CD4-positive, alpha-beta T cell treated with Interleukin-17A for 4 hours (primary cell): ENCODE results near the gene ACADM.
"Not testable (repeated sequence)": the region's sequence is repeated elsewhere in the genome, so short reads cannot be mapped to it uniquely, and the experiment has no call there.

Source experiments
- DNase-seq: peaks from one replicate; pipeline ENCODE4 v3.0.0-alpha.2; 2020; ENCODE audit warnings: mixed read lengths

ACADM gene

GRCh38 chr1:75724472-75725022, at the start of gene ACADM:
ACADM (plus strand) TSS chr1:75724709; CDS start chr1:75724788, 79 bp downstream.
- DNase-seq = peak; percentile 87

DNA sequence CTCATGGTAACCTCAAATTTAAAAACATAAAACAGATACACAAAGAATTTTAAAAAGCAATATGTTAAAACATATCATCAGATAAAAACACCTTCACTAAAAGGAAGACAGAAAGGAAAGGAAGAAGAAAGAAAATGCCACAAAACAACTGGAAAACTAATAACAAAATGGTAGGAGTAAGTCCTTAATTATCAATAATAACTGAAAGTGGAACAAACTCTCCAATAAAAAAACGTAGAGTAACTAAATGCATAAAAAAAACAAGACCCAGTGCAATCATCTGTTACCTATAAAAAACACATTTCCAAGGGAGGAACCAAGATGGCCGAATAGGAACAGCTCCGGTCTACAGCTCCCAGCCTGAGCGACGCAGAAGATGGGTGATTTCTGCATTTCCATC, 47.1 kb upstream of the ACADM start:
- no peak for DNase-seq

GRCh38 chr1:75677964-75678363, 46.5 kb upstream of the ACADM start:
- not testable (repeated sequence) for DNase-seq

DNA sequence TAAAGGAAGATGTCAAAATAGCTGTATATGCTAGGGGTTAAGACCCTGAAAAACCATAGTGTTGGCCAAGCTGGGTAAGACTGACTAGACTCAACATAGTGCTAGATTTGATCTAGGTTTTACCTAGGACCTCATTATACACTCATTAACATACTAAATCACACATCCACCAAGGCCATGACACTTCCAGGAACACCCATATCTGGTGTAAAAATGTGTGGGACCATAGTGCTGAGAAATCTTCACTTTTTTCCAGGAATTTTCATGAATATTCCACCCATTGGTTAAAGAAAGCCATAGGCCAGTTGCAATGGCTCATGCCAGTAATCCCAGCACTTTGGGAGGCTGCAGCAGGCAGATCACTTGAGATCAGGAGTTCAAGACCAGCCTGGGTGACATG, 34.0 kb upstream of the ACADM start:
- DNase-seq = no peak

- DNase-seq = no peak
Observed at GRCh38 chr1:75693551-75693950, 31.0 kb upstream of the ACADM start.

- no peak for DNase-seq
Observed at GRCh38 chr1:75696000-75696399, 28.5 kb upstream of the ACADM start.

GRCh38 chr1:75707191-75707590, 17.3 kb upstream of the ACADM start:
- no peak for DNase-seq

DNA sequence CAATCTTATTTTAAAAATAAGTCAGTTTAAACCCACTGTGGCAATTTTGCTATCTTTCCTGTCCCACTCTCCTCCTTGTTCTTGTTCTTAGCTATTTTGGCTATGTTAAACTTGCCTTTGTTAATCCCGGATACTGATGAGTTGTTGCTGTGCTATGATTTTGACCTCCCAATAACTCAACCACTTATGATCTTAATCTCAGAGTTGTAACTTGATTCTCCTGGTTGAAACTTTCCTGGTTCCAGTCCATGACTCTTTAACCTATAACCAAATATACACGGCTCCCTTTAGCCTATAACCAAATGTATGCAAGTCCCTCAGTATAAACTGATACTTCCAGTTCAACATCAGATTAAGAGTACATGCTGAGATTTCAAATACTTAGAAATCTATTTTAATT, 15.6 kb upstream of the ACADM start:
- no peak for DNase-seq

DNA sequence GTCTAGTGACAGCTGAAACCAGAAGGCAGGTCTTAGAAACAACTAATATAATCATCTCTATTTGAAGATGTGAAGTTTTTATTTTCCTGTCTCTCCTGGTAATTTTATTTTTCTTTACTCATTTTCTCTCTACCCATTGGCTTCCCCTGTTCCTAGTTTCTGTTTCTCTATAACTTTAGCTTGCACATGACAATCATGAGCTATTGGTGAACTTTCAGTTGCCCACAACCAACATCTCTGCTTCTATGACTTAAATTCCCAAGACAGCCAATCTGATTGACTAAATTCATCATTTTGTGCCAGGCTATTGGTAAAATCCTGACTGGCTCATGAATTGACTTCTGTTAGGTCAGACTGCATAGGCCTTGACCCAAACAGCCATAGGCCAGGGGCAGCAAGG, 13.7 kb upstream of the ACADM start:
- no peak for DNase-seq

GRCh38 chr1:75711846-75712245, 12.7 kb upstream of the ACADM start:
- DNase-seq = no peak

GRCh38 chr1:75712306-75712705, 12.2 kb upstream of the ACADM start:
- DNase-seq = no peak

DNA sequence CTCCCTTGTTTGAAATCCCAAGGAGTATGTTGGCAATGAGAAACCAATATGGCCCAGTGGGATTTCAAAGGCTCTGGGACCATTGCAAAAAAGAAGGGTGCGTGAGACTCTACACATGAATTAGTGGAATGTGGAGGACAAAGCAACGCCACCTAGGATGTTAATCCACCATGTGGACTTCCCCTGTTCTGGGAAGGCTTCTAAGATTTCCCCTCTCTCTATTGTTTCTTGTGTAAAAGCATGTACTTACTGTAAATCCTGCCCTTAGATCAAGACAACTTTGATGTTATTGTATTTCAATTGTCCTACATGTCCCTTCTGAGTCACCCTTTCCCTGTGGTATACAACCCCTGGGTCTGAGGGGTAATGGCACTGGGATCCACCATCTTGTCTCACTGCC, 4.7 kb upstream of the ACADM start:
- DNase-seq = no peak

DNA sequence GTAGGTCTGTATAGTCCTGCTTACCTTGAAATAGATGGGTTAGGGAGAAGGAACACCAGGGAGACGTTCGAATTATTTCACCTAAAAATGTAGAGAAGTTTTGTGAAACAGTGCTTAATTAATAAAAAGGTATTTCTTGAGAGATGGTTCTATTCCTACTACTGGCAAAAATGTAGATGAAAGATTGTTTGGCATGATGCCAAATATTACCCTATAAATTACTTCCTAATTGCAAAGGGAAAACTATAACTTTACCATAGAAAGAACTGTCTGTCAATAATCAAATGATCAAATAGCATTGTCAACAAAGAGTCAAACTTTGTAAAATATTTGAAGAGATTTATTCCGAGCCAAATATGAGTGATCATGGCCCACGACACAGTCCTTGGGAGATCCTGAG, 4.2 kb upstream of the ACADM start:
- no peak for DNase-seq

DNA sequence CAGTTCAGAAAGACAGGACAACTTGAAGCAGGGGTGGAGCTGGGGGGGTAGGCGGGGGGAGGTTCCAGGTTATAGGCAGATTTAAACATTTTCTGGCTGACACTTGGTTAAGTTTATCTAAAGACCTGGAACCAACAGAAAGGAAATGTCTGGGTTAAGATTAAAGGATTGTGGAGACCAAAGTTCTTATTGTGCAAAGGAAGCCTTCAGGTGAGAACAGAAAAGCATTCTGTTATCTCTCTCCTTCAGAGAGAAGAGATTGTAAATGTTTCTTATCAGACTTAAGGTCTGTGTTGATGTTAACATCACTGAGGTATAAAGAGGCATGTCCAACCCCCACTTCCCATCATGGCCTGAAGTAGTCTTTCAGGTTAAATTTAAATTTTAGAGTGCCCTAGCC, 3.7 kb upstream of the ACADM start:
- no peak for DNase-seq

GRCh38 chr1:75722246-75722645, 2.3 kb upstream of the ACADM start:
- DNase-seq = not testable (repeated sequence)

- no peak for DNase-seq
Observed at GRCh38 chr1:75722966-75723365, 1.5 kb upstream of the ACADM start.

DNA sequence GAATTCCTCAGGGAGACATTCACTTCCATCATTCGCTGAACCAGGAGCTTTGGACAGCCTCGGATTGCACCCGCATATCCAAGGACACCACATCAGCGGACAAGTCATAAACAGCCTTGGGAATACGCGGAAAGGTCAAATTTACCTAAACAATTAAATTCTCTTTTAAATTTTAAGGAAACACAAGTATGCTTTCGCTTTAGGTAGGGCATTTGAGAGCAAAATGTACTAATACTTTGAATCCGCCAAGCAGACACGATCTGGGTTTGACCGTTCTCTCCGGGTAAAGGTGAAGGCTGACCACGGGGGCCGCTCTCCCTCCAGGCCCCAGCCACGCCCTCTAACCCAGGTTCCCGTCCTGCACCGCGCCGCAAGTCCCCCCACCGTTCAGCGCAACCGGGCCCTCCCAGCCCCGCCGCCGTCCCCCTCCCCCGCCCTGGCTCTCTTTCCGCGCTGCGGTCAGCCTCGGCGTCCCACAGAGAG, 479 bp upstream of the ACADM start:
- DNase-seq = peak; percentile 78

GRCh38 chr1:75725266-75725665, 757 bp downstream of the ACADM start:
- DNase-seq = no peak

DNA sequence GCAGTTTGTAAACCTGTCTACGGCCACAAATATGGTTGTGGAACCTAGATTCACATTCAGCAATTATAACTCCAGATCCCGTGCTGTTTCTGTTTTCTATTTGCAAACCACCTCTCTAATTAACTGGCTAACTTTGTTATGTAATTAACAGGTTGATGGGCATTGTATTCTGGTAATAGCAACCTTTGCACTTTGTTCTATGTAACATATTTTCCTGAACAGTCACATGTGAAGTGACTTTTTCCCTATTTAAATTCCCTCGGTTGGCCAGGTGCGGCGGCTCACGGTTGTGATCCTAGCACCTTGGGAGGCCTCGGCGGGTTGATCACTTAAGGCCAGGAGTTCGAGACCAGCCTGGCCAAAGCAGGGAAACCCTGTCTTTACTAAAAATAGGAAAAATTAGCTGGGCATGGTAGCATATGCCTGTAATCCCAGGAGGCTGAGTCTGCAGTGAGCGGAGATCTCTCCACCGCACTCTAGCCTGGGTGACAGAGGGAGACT, 1.4 kb downstream of the ACADM start:
- DNase-seq = no peak

GRCh38 chr1:75727571-75727970, 3.1 kb downstream of the ACADM start:
- no peak for DNase-seq

DNA sequence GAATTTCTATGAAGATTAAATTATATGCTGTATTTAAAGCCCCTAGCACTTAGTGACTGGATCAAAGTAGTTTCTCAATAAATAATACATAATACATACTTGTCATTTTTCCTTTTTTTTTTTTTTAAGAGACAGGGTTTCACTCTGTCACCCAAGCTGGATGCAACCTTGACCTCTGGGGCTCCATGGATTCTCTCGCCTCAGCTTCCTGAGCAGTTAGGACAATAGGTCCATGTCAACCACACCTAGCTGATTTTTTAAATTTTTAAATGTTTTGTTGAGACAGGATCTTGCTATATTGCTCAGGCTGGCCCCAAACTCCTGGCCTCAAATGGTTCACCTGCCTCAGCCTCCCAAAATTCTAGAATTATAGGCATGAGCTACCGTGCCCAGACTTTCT, 5.9 kb downstream of the ACADM start:
- no peak for DNase-seq

- no peak for DNase-seq
Observed at GRCh38 chr1:75731881-75732280, 7.4 kb downstream of the ACADM start.

- no peak for DNase-seq
Observed at GRCh38 chr1:75732703-75733102, 8.2 kb downstream of the ACADM start.

DNA sequence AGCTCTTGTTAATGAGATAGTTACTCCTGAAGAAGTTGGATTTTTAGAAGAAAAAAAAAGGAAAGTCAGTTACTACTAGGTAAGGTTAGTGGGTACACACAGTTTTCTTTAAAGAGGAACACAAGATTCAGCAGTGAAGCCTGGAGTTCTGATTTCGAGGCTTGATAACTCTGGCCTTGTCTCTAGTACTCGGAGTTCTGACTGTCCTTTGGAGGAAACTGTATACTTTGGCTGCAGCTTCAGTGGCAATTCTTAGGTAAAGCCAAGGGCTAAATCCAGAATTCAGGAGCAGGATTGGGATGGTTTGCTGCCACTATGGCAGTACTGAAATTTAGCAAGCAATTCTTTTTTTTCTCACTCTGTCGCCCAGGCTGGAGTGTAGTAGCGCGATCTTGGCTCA, 9.2 kb downstream of the ACADM start:
- DNase-seq = no peak

GRCh38 chr1:75736016-75736415, 11.5 kb downstream of the ACADM start:
- DNase-seq = no peak
